ENCODE results near the gene ATL3. TPM values are rescaled to one million over a fixed set of nuclear protein-coding genes. Genes with fewer than 3 reads are reported as not detected.
"Not testable (repeated sequence)": the region's sequence is repeated elsewhere in the genome, so short reads cannot be mapped to it uniquely, and the experiment has no call there.

The ATL3 gene
- total RNA-seq, 5 donors from 2014 or later (not counting 1 experiment from before 2014, with no cell fraction given): 27.4 to 43.7 (median 37.6) TPM

GRCh38 chr11:63698976-63699733 lies 28.0 kb upstream of the ATL3 start:
- Histone ChIP-seq H3K4me3 (ENCODE audit: control insufficient read depth in 1 of 2, extremely low read depth in 1 of 2, low read length in 1 of 2) (no peak overlapping the region), H3K36me3 (ENCODE audit: control insufficient read depth in 2 of 2, extremely low read depth in 1 of 2, insufficient read depth in 1 of 2, low read length in 1 of 2) (no peaks in the 10 kb centered on the region), H3K27ac (ENCODE audit: low read length) (no peak overlapping the region), H3K9me3 (no peaks in the 10 kb centered on the region), H3K27me3 (replicated peaks in 1 of 2; ENCODE audit: control insufficient read depth in 2 of 2, extremely low read depth in 1 of 2, insufficient read depth in 2 of 2, low read length in 1 of 2) (no peaks in the 10 kb centered on the region), H3K4me1 (ENCODE audit: control insufficient read depth in 1 of 2, extremely low read depth in 1 of 2, insufficient read depth in 2 of 2, low read length in 2 of 2) (no peaks in the 10 kb centered on the region)
- Mint-ChIP-seq H3K4me3 (no peak overlapping the region), H3K36me3 (peaks cover 17% of the 10 kb centered on the region), H3K27me3 (no peaks in the 10 kb centered on the region), H3K9me3 (no peaks in the 10 kb centered on the region), H3K27ac (no peak overlapping the region), H3K4me1 (peaks cover 8 to 22% (median 13%) of the 10 kb centered on the region in 3 donors)
- ChIA-PET POLR2A (interaction anchor here in 1 of 2 donors (0.6 kb wide), 1 partner anchor 9 kb away, joined by 3 read pairs; no protein-coding TSS in a partner anchor), CTCF (interaction anchor here in 1 of 2 donors (0.6 kb wide), 1 partner anchor 1625 kb away, joined by 3 read pairs; no protein-coding TSS in a partner anchor)
- ATAC-seq (replicated peaks in 1 of 4): no peak
- WGBS (ENCODE audit: insufficient coverage): 95% methylated on average over 4 of the region's 11 CpGs
- DNase-seq: no peak

- ATAC-seq (replicated peaks in 1 of 4) (no peak), DNase-seq (no peak)
- Mint-ChIP-seq H3K27me3 (no peaks in the 10 kb centered on the region), H3K4me1 (peaks cover 9 to 26% (median 15%) of the 10 kb centered on the region in 3 donors), H3K9me3 (no peaks in the 10 kb centered on the region), H3K4me3 (no peak overlapping the region), H3K27ac (no peak overlapping the region), H3K36me3 (peaks cover 10% of the 10 kb centered on the region)
- Histone ChIP-seq H3K9me3 (no peaks in the 10 kb centered on the region), H3K27me3 (replicated peaks in 1 of 2; ENCODE audit: control insufficient read depth in 2 of 2, extremely low read depth in 1 of 2, insufficient read depth in 2 of 2, low read length in 1 of 2) (no peaks in the 10 kb centered on the region), H3K4me1 (ENCODE audit: control insufficient read depth in 1 of 2, extremely low read depth in 1 of 2, insufficient read depth in 2 of 2, low read length in 2 of 2) (no peaks in the 10 kb centered on the region), H3K36me3 (ENCODE audit: control insufficient read depth in 2 of 2, extremely low read depth in 1 of 2, insufficient read depth in 1 of 2, low read length in 1 of 2) (no peaks in the 10 kb centered on the region), H3K27ac (ENCODE audit: low read length) (no peak overlapping the region), H3K4me3 (ENCODE audit: control insufficient read depth in 1 of 2, extremely low read depth in 1 of 2, low read length in 1 of 2) (no peak overlapping the region)
- CTCF ChIA-PET: interaction anchor here in 1 of 2 donors (1.4 kb wide), 1 partner anchor 12 kb away, joined by 3 read pairs; no protein-coding TSS in a partner anchor
- POLR2A ChIA-PET: no interaction called here
- 99% methylated on average over 7 of the region's 7 CpGs for WGBS (ENCODE audit: insufficient coverage)
These were observed 23.4 kb upstream of the ATL3 start for GRCh38 chr11:63694596-63694995.

GRCh38 chr11:63687845-63688244 lies 16.7 kb upstream of the ATL3 start:
- H3K4me1 Mint-ChIP-seq: peaks cover 27 to 36% (median 31%) of the 10 kb centered on the region in 3 donors
- Histone ChIP-seq H3K9me3 (no peaks in the 10 kb centered on the region), H3K4me3 (ENCODE audit: control insufficient read depth in 1 of 2, extremely low read depth in 1 of 2, low read length in 1 of 2) (no peak overlapping the region), H3K4me1 (ENCODE audit: control insufficient read depth in 1 of 2, extremely low read depth in 1 of 2, insufficient read depth in 2 of 2, low read length in 2 of 2) (peaks cover 0 to 6% of the 10 kb centered on the region in 2 experiments), H3K36me3 (ENCODE audit: control insufficient read depth in 2 of 2, extremely low read depth in 1 of 2, insufficient read depth in 1 of 2, low read length in 1 of 2) (no peaks in the 10 kb centered on the region), H3K27ac (ENCODE audit: low read length) (no peak overlapping the region), H3K27me3 (replicated peaks in 1 of 2; ENCODE audit: control insufficient read depth in 2 of 2, extremely low read depth in 1 of 2, insufficient read depth in 2 of 2, low read length in 1 of 2) (no peaks in the 10 kb centered on the region)
- H3K36me3 Mint-ChIP-seq: peaks cover 3% of the 10 kb centered on the region
- ChIA-PET CTCF (no interaction called here), POLR2A (no interaction called here)
- WGBS (ENCODE audit: insufficient coverage): no CpG with 5 or more reads among the region's 1 CpG
- DNase-seq (no peak), ATAC-seq (replicated peaks in 1 of 4) (no peak)
- no peaks in the 10 kb centered on the region for H3K9me3 Mint-ChIP-seq
- no peaks in the 10 kb centered on the region for H3K27me3 Mint-ChIP-seq
- H3K4me3 Mint-ChIP-seq: no peak overlapping the region
- H3K27ac Mint-ChIP-seq: no peak overlapping the region

GRCh38 chr11:63686926-63687325 lies 15.8 kb upstream of the ATL3 start:
- Histone ChIP-seq H3K27me3 (replicated peaks in 1 of 2; ENCODE audit: control insufficient read depth in 2 of 2, extremely low read depth in 1 of 2, insufficient read depth in 2 of 2, low read length in 1 of 2) (no peaks in the 10 kb centered on the region), H3K36me3 (ENCODE audit: control insufficient read depth in 2 of 2, extremely low read depth in 1 of 2, insufficient read depth in 1 of 2, low read length in 1 of 2) (no peaks in the 10 kb centered on the region), H3K4me3 (ENCODE audit: control insufficient read depth in 1 of 2, extremely low read depth in 1 of 2, low read length in 1 of 2) (no peak overlapping the region), H3K27ac (ENCODE audit: low read length) (no peak overlapping the region), H3K4me1 (ENCODE audit: control insufficient read depth in 1 of 2, extremely low read depth in 1 of 2, insufficient read depth in 2 of 2, low read length in 2 of 2) (peaks cover 8 to 13% of the 10 kb centered on the region in 2 experiments), H3K9me3 (no peaks in the 10 kb centered on the region)
- Mint-ChIP-seq H3K27me3 (no peaks in the 10 kb centered on the region), H3K4me1 (peaks cover 36 to 45% (median 40%) of the 10 kb centered on the region in 3 donors), H3K36me3 (peaks cover 3% of the 10 kb centered on the region), H3K27ac (no peak overlapping the region), H3K4me3 (no peak overlapping the region), H3K9me3 (no peaks in the 10 kb centered on the region)
- ChIA-PET POLR2A (no interaction called here), CTCF (interaction anchor here (0.5 to 0.7 kb wide), 4 partner anchors 15 to 651 kb away, joined by 3 to 6 read pairs (median 4); no protein-coding TSS in a partner anchor)
- 71% methylated on average over 1 of the region's 2 CpGs for WGBS (ENCODE audit: insufficient coverage)
- ATAC-seq (replicated peaks in 1 of 4): no peak
- no peak for DNase-seq

GRCh38 chr11:63685158-63685721 lies 14.1 kb upstream of the ATL3 start:
- whole genome bisulfite sequencing (ENCODE audit: insufficient coverage): 96% methylated on average over 4 of the region's 7 CpGs
- H3K27me3 ChIP-seq (replicated peaks in 1 of 2; ENCODE audit: control insufficient read depth in 2 of 2, extremely low read depth in 1 of 2, insufficient read depth in 2 of 2, low read length in 1 of 2); CTCF ChIA-PET; DNase-seq; H3K27ac ChIP-seq (ENCODE audit: low read length); POLR2A ChIA-PET; H3K9me3 ChIP-seq; H3K9me3 Mint-ChIP-seq; H3K36me3 Mint-ChIP-seq; H3K27me3 Mint-ChIP-seq; H3K36me3 ChIP-seq (ENCODE audit: control insufficient read depth in 2 of 2, extremely low read depth in 1 of 2, insufficient read depth in 1 of 2, low read length in 1 of 2); ATAC-seq (replicated peaks in 1 of 4); H3K4me3 ChIP-seq (ENCODE audit: control insufficient read depth in 1 of 2, extremely low read depth in 1 of 2, low read length in 1 of 2); H3K4me3 Mint-ChIP-seq; H3K27ac Mint-ChIP-seq: not testable (repeated sequence)
- H3K4me1 ChIP-seq (ENCODE audit: control insufficient read depth in 1 of 2, extremely low read depth in 1 of 2, insufficient read depth in 2 of 2, low read length in 2 of 2): peaks cover 18 to 20% of the 10 kb centered on the region in 2 experiments
- peaks cover 42 to 48% (median 43%) of the 10 kb centered on the region in 3 donors for H3K4me1 Mint-ChIP-seq

- Histone ChIP-seq H3K36me3 (ENCODE audit: control insufficient read depth in 2 of 2, extremely low read depth in 1 of 2, insufficient read depth in 1 of 2, low read length in 1 of 2) (no peaks in the 10 kb centered on the region), H3K9me3 (no peaks in the 10 kb centered on the region), H3K27ac (ENCODE audit: low read length) (no peak overlapping the region), H3K4me1 (ENCODE audit: control insufficient read depth in 1 of 2, extremely low read depth in 1 of 2, insufficient read depth in 2 of 2, low read length in 2 of 2) (peaks cover 18 to 20% of the 10 kb centered on the region in 2 experiments), H3K4me3 (ENCODE audit: control insufficient read depth in 1 of 2, extremely low read depth in 1 of 2, low read length in 1 of 2) (no peak overlapping the region), H3K27me3 (replicated peaks in 1 of 2; ENCODE audit: control insufficient read depth in 2 of 2, extremely low read depth in 1 of 2, insufficient read depth in 2 of 2, low read length in 1 of 2) (no peaks in the 10 kb centered on the region)
- H3K27ac Mint-ChIP-seq: peak overlapping the region in 1 of 2 donors; percentile 91
- no CpG with 5 or more reads among the region's 8 CpGs for WGBS (ENCODE audit: insufficient coverage)
- DNase-seq (no peak), ATAC-seq (replicated peaks in 1 of 4) (no peak)
- CTCF ChIA-PET: interaction anchor here in 1 of 2 donors (0.8 to 1.3 kb wide), 2 partner anchors 45 to 55 kb away, joined by 3 to 5 read pairs; no protein-coding TSS in a partner anchor
- no peaks in the 10 kb centered on the region for H3K27me3 Mint-ChIP-seq
- no peaks in the 10 kb centered on the region for H3K36me3 Mint-ChIP-seq
- H3K4me1 Mint-ChIP-seq: peaks cover 35 to 42% (median 37%) of the 10 kb centered on the region in 3 donors
- H3K4me3 Mint-ChIP-seq: peak overlapping the region; percentile 86 to 88 (median 88)
- H3K9me3 Mint-ChIP-seq: no peaks in the 10 kb centered on the region
- POLR2A ChIA-PET: interaction anchor here (0.5 to 0.6 kb wide), 2 partner anchors 12 to 16 kb away, joined by 3 to 5 read pairs; no protein-coding TSS in a partner anchor
These were observed 12.2 kb upstream of the ATL3 start for GRCh38 chr11:63683133-63683991.
